Left ventricle myocardium inferior (tissue), 1 donor: Measurements from ENCODE around the gene HACD4. TPM values are rescaled to one million over a fixed set of nuclear protein-coding genes. Genes with fewer than 3 reads are reported as not detected.
A peak's percentile ranks its signal among the peaks of the same experiment; 100 is the strongest.

Experiments used
- DNase-seq: peaks from one replicate; pipeline ENCODE4 v3.0.0-alpha.2; 2020
- H3K27ac ChIP-seq: fragments of 200-600 bp; replicated peaks from 2 replicates; pipeline ENCODE4 v1.8.0; 2021
- H3K27me3 ChIP-seq: fragments of 200-600 bp; 2 replicates; pipeline ENCODE4 v1.8.0; 2021; ENCODE audit warnings: low read depth
- H3K36me3 ChIP-seq: fragments of 200-600 bp; 2 replicates; pipeline ENCODE4 v1.8.0; 2021
- H3K4me1 ChIP-seq: fragments of 200-600 bp; 2 replicates; pipeline ENCODE4 v1.8.0; 2021
- H3K4me3 ChIP-seq: fragments of 200-600 bp; 2 replicates; pipeline ENCODE4 v1.8.0; 2021; ENCODE audit warnings: mild to moderate bottlenecking, moderate library complexity
- H3K9me3 ChIP-seq: fragments of 200-600 bp; replicated peaks from 2 replicates; pipeline ENCODE4 v1.8.0; 2021
- intact Hi-C: fragments of 100-400 bp; cut with micrococcal nuclease; formaldehyde crosslinking; loops from one replicate; pipeline ENCODE4 v1.11.0; 2022
- total RNA-seq: library from RNA; stranded (reverse); fragmentation: NEBNext Ultra II Directional; extraction: Animal tissue kit (Norgen Biotek cat#: 25700); gene quantifications from one replicate; pipeline ENCODE4 v1.2.1, GENCODE V29; 2021
- TF ChIP-seq, protein P1 (sequence below): fragments of 200-600 bp; IDR thresholded peaks from 2 replicates; pipeline ENCODE4 v1.8.0; 2021; ENCODE audit warnings: antibody characterized with exemption, mild to moderate bottlenecking, borderline replicate concordance
- donor health status: DM: no; HTN: yes; CAD: no; lungs with severe emphysema.

Gene HACD4
- total RNA-seq, 1 donor from 2014 or later, result 0.71 TPM

DNA sequence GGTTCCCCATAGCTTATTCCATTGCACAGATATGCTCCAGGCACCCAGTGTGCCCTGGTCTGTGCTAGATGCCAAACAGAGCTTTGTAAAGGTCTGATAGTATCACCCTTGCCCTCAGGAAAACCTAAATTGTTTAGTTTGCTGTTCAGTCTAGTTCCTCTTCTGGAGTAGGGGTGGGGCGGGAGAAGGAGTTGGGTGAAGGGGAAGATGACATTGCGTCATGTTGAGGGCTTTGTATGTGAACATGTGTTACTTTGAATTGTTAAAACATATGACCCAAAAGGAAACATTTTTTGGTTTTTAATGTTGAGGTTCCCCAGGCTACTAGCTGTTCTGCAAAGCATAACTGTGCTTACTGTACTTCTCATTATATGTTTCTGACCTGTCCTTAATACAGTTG lies 40.6 kb downstream of the HACD4 start:
- DNase-seq, result no peak
- no peak overlapping the region for H3K27ac ChIP-seq
- TF ChIP-seq, protein P1, sequence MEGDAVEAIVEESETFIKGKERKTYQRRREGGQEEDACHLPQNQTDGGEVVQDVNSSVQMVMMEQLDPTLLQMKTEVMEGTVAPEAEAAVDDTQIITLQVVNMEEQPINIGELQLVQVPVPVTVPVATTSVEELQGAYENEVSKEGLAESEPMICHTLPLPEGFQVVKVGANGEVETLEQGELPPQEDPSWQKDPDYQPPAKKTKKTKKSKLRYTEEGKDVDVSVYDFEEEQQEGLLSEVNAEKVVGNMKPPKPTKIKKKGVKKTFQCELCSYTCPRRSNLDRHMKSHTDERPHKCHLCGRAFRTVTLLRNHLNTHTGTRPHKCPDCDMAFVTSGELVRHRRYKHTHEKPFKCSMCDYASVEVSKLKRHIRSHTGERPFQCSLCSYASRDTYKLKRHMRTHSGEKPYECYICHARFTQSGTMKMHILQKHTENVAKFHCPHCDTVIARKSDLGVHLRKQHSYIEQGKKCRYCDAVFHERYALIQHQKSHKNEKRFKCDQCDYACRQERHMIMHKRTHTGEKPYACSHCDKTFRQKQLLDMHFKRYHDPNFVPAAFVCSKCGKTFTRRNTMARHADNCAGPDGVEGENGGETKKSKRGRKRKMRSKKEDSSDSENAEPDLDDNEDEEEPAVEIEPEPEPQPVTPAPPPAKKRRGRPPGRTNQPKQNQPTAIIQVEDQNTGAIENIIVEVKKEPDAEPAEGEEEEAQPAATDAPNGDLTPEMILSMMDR, result no peak
- no peaks in the 10 kb centered on the region for H3K9me3 ChIP-seq
- H3K27me3 ChIP-seq, result no peaks in the 10 kb centered on the region
- no peak overlapping the region for H3K4me3 ChIP-seq
- H3K36me3 ChIP-seq, result peaks cover 77% of the 10 kb centered on the region
- no peaks in the 10 kb centered on the region for H3K4me1 ChIP-seq
- intact Hi-C loops, result no loop called here

DNA sequence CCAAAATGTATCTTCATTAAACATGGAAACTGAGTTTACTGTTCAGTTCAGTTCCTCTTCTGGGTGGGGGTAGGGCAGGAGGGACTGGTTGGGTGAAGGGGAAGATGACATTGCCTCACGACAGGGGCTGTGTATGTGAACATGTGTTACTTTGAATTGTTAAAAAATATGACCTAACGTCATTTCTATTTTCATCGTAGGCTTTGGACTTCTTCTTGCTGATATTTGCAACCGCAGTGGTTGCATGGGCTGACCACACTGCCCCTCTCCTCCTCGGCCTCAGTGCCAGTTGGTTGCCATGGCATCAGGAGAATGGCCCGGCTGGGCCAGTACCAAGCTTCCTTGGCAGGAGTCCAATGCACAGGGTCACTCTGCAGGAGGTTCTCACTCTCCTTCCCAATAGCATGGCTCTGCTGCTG lies 41.5 kb downstream of the HACD4 start:
- Histone ChIP-seq H3K4me3 (no peak overlapping the region), H3K36me3 (peaks cover 71% of the 10 kb centered on the region), H3K4me1 (no peaks in the 10 kb centered on the region), H3K9me3 (no peaks in the 10 kb centered on the region), H3K27ac (no peak overlapping the region), H3K27me3 (no peaks in the 10 kb centered on the region)
- peak; percentile 41 for DNase-seq
- TF ChIP-seq, protein P1, result no peak
- intact Hi-C loops, result no loop called here

DNA sequence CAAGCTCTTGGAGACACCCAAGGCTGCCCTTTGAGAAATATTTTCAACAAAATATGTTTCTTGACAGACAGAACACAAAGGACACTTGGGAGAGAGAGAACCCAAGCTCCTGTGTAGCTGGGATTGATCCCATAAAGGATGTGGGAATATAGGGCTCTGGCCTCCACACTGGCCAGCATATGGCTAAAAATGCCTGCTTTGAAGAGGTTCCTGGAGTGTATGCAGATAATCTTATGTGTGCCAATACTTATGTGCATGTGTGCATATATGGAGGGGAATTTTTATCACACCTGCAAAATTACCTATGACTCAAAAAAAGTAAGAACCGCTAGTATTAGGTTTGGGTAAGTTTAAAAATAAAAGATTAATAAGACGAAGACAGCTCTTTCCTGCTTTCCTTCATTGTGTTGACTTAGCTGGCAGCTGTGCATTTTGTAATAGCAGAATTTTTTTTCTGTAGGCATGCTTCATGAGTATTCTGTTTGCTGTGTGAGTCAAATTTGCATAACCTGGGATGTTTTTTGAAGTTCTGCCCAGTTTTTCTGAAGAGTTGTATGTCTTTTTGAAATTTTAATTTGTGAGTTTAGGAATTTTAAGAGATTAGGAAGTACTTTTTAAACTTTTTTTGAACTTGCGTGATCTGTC lies 42.6 kb downstream of the HACD4 start:
- Histone ChIP-seq H3K4me3 (no peak overlapping the region), H3K36me3 (peaks cover 64% of the 10 kb centered on the region), H3K27me3 (no peaks in the 10 kb centered on the region), H3K9me3 (no peaks in the 10 kb centered on the region), H3K27ac (no peak overlapping the region), H3K4me1 (no peaks in the 10 kb centered on the region)
- DNase-seq, result no peak
- TF ChIP-seq, protein P1, result no peak
- intact Hi-C loops, result no loop called here

DNA sequence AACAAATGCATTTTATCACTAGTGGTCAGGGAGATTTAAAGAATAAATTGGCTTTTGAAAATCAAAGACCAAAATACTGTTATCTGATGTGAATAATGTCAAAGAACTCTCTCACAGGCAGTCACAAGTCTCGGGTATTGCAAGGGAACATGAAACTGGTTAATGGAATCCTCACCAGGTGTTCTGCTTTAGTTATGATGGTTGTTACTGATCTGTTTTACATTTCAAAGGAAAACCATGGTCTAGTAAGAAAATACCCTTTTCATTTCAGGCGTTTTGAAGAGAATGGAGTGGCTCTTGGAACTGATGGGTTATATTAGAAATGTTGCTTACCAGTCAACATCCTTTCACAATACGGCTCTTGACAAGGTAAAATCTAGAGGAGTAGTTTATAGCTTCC lies 43.4 kb downstream of the HACD4 start:
- Histone ChIP-seq H3K9me3 (no peaks in the 10 kb centered on the region), H3K4me1 (no peaks in the 10 kb centered on the region), H3K36me3 (peaks cover 58% of the 10 kb centered on the region), H3K27me3 (no peaks in the 10 kb centered on the region), H3K4me3 (no peak overlapping the region), H3K27ac (no peak overlapping the region)
- TF ChIP-seq, protein P1, result no peak
- intact Hi-C loops, result no loop called here
- DNase-seq, result no peak

DNA sequence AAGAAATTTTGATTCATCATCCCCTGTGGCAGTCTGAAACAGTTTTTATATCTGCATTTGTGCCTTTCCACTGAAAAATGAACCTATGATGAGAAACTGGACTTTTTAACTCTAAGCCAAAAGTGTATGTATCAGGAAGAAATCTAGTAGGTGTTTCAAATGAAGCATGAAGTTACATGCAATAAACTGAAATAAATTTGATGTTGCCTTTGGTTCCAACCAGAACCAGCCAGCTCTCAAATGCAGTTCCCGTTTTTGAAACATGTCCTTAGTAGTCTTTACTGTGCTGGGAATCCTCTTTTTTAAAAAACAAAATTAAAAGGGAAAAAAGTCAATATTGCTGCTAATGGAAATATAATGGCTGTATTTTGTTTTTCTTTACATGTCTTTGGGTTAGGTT lies 43.9 kb downstream of the HACD4 start:
- Histone ChIP-seq H3K4me1 (no peaks in the 10 kb centered on the region), H3K4me3 (no peak overlapping the region), H3K9me3 (no peaks in the 10 kb centered on the region), H3K27ac (no peak overlapping the region), H3K36me3 (peaks cover 58% of the 10 kb centered on the region), H3K27me3 (no peaks in the 10 kb centered on the region)
- intact Hi-C loops, result no loop called here
- TF ChIP-seq, protein P1, result no peak
- no peak for DNase-seq
